ENCODE results near the gene ELOVL2. TPM values are rescaled to one million over a fixed set of nuclear protein-coding genes. Genes with fewer than 3 reads are reported as not detected.

ELOVL2 gene
- total RNA-seq, 1 donor from 2014 or later: under 0.01 TPM

DNA sequence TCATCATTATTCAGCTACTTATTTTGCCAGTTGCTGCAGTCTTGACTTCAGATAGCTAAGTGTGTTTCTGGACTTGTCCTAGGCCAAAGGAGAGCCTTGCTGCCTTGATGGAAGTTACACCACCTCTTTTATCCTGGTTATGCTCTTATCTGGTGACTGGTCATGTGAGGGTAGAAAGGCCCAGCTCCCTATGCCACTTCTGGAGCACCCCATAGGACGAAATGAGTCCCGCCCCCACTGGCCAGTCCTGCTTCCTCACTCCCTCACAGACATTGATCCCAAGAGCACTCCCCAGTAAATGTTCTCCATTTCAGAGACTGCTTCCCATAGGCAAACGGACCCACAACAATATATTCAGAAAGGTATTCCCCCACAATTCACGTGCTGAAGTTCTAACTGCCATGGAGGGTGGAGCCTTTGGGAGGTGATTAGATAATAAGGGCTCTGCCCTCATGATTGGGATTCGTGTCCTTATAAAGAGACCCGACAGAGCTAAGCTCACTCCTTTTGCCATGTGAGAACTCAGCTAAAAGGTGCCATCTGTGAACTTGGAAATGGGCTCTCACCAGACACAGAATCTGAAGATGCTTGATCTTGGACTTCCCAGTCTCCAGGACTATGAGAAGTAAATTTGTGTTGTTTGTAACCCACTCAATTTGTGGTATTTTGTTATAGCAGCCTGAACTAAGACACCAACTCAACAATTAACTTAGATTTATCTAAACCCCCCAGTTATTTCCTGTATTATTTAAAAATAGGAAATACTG lies 21.5 kb upstream of the ELOVL2 start:
- no peaks in the 10 kb centered on the region for H3K36me3 ChIP-seq (ENCODE audit: control insufficient read depth, insufficient read depth, low read length)
- TF ChIP-seq, protein P1, sequence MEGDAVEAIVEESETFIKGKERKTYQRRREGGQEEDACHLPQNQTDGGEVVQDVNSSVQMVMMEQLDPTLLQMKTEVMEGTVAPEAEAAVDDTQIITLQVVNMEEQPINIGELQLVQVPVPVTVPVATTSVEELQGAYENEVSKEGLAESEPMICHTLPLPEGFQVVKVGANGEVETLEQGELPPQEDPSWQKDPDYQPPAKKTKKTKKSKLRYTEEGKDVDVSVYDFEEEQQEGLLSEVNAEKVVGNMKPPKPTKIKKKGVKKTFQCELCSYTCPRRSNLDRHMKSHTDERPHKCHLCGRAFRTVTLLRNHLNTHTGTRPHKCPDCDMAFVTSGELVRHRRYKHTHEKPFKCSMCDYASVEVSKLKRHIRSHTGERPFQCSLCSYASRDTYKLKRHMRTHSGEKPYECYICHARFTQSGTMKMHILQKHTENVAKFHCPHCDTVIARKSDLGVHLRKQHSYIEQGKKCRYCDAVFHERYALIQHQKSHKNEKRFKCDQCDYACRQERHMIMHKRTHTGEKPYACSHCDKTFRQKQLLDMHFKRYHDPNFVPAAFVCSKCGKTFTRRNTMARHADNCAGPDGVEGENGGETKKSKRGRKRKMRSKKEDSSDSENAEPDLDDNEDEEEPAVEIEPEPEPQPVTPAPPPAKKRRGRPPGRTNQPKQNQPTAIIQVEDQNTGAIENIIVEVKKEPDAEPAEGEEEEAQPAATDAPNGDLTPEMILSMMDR (IDR thresholded peaks at IDR 0.05; ENCODE audit: insufficient read depth, low read length, severe bottlenecking): no peak
- DNase-seq (ENCODE audit: low read depth) (no peak), FAIRE-seq (no peak)
- H3K27me3 ChIP-seq (ENCODE audit: control insufficient read depth, insufficient read depth, low read length): peaks cover 1% of the 10 kb centered on the region
- H3K4me3 ChIP-seq (ENCODE audit: low read depth, low read length): no peak overlapping the region

DNA sequence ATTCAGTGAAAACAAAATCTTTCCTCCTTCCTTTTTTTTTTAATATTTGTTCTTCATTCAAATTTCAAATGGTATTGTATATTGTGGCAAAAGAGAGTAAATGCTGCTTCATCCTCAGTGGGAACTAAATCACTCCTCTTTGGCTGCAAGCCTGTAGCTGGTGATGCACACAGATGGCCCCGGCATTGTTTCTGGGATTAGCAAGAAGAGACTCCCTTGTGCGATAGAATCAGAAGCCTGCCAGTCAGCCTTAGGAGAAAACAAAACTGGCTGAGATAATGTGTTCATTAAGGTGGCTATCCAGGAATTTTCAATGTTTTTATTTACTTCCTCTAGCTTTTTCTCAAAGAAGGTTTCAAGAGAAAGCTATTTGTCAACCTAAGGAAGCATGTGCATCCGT lies 20.7 kb upstream of the ELOVL2 start:
- no peak for DNase-seq (ENCODE audit: low read depth)
- TF ChIP-seq, protein P1 (IDR thresholded peaks at IDR 0.05; ENCODE audit: insufficient read depth, low read length, severe bottlenecking): no peak
- no peaks in the 10 kb centered on the region for H3K36me3 ChIP-seq (ENCODE audit: control insufficient read depth, insufficient read depth, low read length)
- H3K4me3 ChIP-seq (ENCODE audit: low read depth, low read length): no peak overlapping the region
- H3K27me3 ChIP-seq (ENCODE audit: control insufficient read depth, insufficient read depth, low read length): peaks cover 1% of the 10 kb centered on the region
- FAIRE-seq: no peak

DNA sequence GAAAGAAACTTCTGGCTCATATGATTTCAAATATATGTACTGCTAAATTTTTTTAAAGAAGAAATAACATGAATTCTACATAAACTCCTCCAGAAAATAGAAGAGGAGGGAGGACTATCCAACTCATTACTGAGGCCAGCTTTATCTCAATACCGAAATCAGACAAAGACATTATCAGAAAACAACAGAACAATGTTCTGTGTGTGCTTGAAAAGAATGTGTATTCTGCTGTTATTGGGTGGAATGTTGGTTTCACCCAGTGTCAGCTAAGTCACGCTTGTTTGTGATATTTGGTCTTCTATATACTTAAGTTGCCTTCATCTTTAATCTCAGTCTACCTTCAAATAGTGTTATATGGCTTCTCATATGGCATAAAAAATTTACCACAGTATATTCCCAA lies 18.6 kb upstream of the ELOVL2 start:
- DNase-seq (ENCODE audit: low read depth) (no peak), FAIRE-seq (no peak)
- TF ChIP-seq, protein P1 (IDR thresholded peaks at IDR 0.05; ENCODE audit: insufficient read depth, low read length, severe bottlenecking): no peak
- H3K27me3 ChIP-seq (ENCODE audit: control insufficient read depth, insufficient read depth, low read length): peaks cover 1% of the 10 kb centered on the region
- no peak overlapping the region for H3K4me3 ChIP-seq (ENCODE audit: low read depth, low read length)
- H3K36me3 ChIP-seq (ENCODE audit: control insufficient read depth, insufficient read depth, low read length): no peaks in the 10 kb centered on the region

DNA sequence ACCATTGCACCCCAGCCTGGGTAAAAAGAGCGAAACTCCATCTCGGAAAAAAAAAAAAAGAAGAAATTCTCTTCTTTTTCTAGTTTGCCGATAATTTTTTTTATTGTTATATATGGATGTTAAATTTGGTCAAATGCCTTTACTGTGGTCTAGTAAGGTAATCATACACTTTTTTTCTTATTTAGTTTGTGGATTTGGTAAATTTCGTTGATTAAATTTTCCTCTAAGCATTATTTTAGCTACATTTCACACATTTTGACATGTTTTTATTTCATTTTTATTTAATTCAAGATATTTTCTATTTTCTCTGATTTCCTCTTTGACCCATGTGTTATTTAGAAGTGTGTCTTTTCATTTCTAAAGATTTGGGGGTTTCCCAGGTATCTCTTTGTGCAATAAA lies 18.0 kb upstream of the ELOVL2 start:
- FAIRE-seq (no peak), DNase-seq (ENCODE audit: low read depth) (no peak)
- TF ChIP-seq, protein P1 (IDR thresholded peaks at IDR 0.05; ENCODE audit: insufficient read depth, low read length, severe bottlenecking): no peak
- no peaks in the 10 kb centered on the region for H3K36me3 ChIP-seq (ENCODE audit: control insufficient read depth, insufficient read depth, low read length)
- peaks cover 1% of the 10 kb centered on the region for H3K27me3 ChIP-seq (ENCODE audit: control insufficient read depth, insufficient read depth, low read length)
- no peak overlapping the region for H3K4me3 ChIP-seq (ENCODE audit: low read depth, low read length)

DNA sequence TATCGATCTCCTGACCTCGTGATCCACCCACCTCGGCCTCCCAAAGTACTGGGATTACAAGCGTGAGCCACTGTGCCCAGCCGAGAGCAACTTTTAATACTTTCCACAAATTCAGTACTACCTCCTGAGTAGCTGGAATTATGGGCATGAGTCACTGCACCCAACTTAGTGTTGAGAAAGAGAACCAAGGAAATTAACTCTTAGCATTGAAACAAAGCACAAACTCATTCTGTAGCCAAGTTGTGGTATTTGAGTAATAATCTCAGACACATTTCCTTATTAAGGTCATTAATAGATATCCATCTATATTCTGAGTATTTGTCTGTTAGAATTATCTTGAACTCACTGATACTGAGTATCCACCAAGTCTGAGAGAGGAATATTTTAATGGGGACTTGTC lies 14.3 kb upstream of the ELOVL2 start:
- Histone ChIP-seq H3K36me3 (ENCODE audit: control insufficient read depth, insufficient read depth, low read length) (no peaks in the 10 kb centered on the region), H3K4me3 (ENCODE audit: low read depth, low read length) (no peak overlapping the region), H3K27me3 (ENCODE audit: control insufficient read depth, insufficient read depth, low read length) (peaks cover 1% of the 10 kb centered on the region)
- FAIRE-seq (no peak), DNase-seq (ENCODE audit: low read depth) (peak; percentile 21)
- TF ChIP-seq, protein P1 (IDR thresholded peaks at IDR 0.05; ENCODE audit: insufficient read depth, low read length, severe bottlenecking): no peak

DNA sequence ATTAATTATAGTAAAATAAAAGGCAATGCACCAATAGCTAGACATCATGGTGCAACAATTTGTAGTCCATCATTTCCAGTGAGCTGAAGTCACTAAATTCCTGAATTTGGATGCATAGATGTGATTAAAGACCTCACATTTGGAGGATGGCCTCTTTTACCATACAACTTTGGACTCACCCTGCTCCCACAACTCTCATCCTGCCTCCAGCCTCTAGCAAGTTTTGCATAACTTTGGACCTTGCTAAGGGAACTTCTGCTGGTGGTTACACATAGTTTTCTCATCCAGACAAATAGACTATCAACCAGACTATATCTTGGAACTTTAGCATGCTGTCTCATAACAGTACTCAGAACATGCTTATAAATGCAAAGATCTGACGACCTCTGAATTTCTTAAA lies 12.8 kb upstream of the ELOVL2 start:
- no peak for FAIRE-seq
- no peaks in the 10 kb centered on the region for H3K36me3 ChIP-seq (ENCODE audit: control insufficient read depth, insufficient read depth, low read length)
- no peak for DNase-seq (ENCODE audit: low read depth)
- TF ChIP-seq, protein P1 (IDR thresholded peaks at IDR 0.05; ENCODE audit: insufficient read depth, low read length, severe bottlenecking): no peak
- H3K4me3 ChIP-seq (ENCODE audit: low read depth, low read length): no peak overlapping the region
- peaks cover 1% of the 10 kb centered on the region for H3K27me3 ChIP-seq (ENCODE audit: control insufficient read depth, insufficient read depth, low read length)

Measured in bronchial epithelial cell (primary cell).